CD4-positive, alpha-beta T cell treated with Interleukin-15 for 4 hours (primary cell): ENCODE data around the gene LCN10.
"Not testable (repeated sequence)": the region's sequence is repeated elsewhere in the genome, so short reads cannot be mapped to it uniquely, and the experiment has no call there.

Experiments
- DNase-seq: peaks from one replicate; pipeline ENCODE4 v3.0.0-alpha.2; 2020; ENCODE audit warnings: low spot score

The LCN10 gene

GRCh38 chr9:136771907-136772415 is 29.2 kb upstream of the LCN10 start:
- DNase-seq, result no peak

GRCh38 chr9:136769710-136770191 is 27.0 kb upstream of the LCN10 start:
- DNase-seq, result peak; percentile 47

GRCh38 chr9:136766410-136767120 is 23.8 kb upstream of the LCN10 start:
- DNase-seq, result peak; percentile 54

GRCh38 chr9:136765745-136766409 is 23.1 kb upstream of the LCN10 start:
- not testable (repeated sequence) for DNase-seq

- DNase-seq, result no peak
Observed at GRCh38 chr9:136765041-136765440, 22.3 kb upstream of the LCN10 start.

- no peak for DNase-seq
Observed at GRCh38 chr9:136764301-136764891, 21.7 kb upstream of the LCN10 start, which contains the start of gene LCN15. LCN15 (minus strand) TSS chr9:136764518; CDS start chr9:136764488, 30 bp downstream.

- DNase-seq, result no peak
Observed at GRCh38 chr9:136763649-136764035, 20.9 kb upstream of the LCN10 start.

- DNase-seq, result peak; percentile 15
Observed at GRCh38 chr9:136762915-136763648, 20.3 kb upstream of the LCN10 start.

- no peak for DNase-seq
Observed at GRCh38 chr9:136762221-136762691, 19.5 kb upstream of the LCN10 start.

GRCh38 chr9:136761545-136761981 is 18.8 kb upstream of the LCN10 start:
- DNase-seq, result no peak

GRCh38 chr9:136760834-136761544 is 18.2 kb upstream of the LCN10 start:
- DNase-seq, result not testable (repeated sequence)

- DNase-seq, result no peak
Observed at GRCh38 chr9:136760424-136760823, 17.7 kb upstream of the LCN10 start.

GRCh38 chr9:136759436-136760325 is 16.9 kb upstream of the LCN10 start:
- no peak for DNase-seq

GRCh38 chr9:136759001-136759400 is 16.3 kb upstream of the LCN10 start:
- DNase-seq, result no peak

- DNase-seq, result no peak
Observed at GRCh38 chr9:136757751-136758140, 15.0 kb upstream of the LCN10 start.

GRCh38 chr9:136757328-136757727 is 14.6 kb upstream of the LCN10 start:
- DNase-seq, result no peak

GRCh38 chr9:136756836-136757235 is 14.1 kb upstream of the LCN10 start:
- DNase-seq, result no peak

GRCh38 chr9:136756134-136756438 is 13.3 kb upstream of the LCN10 start:
- no peak for DNase-seq

GRCh38 chr9:136755302-136756133 is 12.8 kb upstream of the LCN10 start:
- DNase-seq, result not testable (repeated sequence)
